ENCODE measurements around the gene GHRL. TPM values are rescaled to one million over a fixed set of nuclear protein-coding genes. Genes with fewer than 3 reads are reported as not detected.
"Not testable (repeated sequence)": the region's sequence is repeated elsewhere in the genome, so short reads cannot be mapped to it uniquely, and the experiment has no call there.

Gene GHRL
- total RNA-seq, 2 donors from 2014 or later = not detected

GRCh38 chr3:10303785-10304184 lies 11.0 kb upstream of the GHRL start:
- Histone ChIP-seq H3K9me3 (no peaks in the 10 kb centered on the region), H3K4me1 (no peaks in the 10 kb centered on the region), H3K27me3 (no peaks in the 10 kb centered on the region), H3K27ac (no peak overlapping the region), H3K4me3 (no peak overlapping the region), H3K36me3 (peaks cover 81% of the 10 kb centered on the region)
- TF ChIP-seq CTCF (IDR thresholded peaks at IDR 0.05) = no peak
- no peak for DNase-seq (ENCODE audit: low spot score)

DNA sequence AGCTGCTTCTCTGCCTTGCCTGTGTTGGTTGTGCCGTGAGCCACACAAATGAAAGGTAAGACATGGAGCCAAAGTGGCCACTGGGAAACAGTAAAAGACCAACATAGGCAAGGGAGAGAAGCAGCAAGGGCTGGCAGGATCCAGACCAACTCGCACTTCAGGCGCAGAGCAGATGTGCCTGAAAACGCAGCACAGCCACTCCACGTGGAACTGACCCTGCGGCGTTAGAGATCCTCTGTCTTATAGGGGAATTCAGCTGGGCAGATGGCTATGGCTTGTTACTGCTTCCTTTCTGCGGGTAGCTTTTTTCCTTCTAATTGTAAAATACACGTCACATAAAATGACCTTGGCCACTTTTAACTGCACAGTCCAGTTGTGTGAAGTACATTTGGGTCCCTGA lies 10.4 kb upstream of the GHRL start:
- Histone ChIP-seq H3K9me3 (no peaks in the 10 kb centered on the region), H3K4me3 (no peak overlapping the region), H3K27ac (no peak overlapping the region), H3K27me3 (no peaks in the 10 kb centered on the region), H3K4me1 (no peaks in the 10 kb centered on the region), H3K36me3 (peaks cover 81% of the 10 kb centered on the region)
- TF ChIP-seq CTCF (IDR thresholded peaks at IDR 0.05) = no peak
- no peak for DNase-seq (ENCODE audit: low spot score)

GRCh38 chr3:10300087-10300486 lies 7.3 kb upstream of the GHRL start:
- TF ChIP-seq CTCF (IDR thresholded peaks at IDR 0.05) = no peak
- no peak for DNase-seq (ENCODE audit: low spot score)
- peaks cover 72% of the 10 kb centered on the region for H3K36me3 ChIP-seq
- H3K4me3 ChIP-seq = no peak overlapping the region
- H3K9me3 ChIP-seq = no peaks in the 10 kb centered on the region
- no peaks in the 10 kb centered on the region for H3K27me3 ChIP-seq
- H3K4me1 ChIP-seq = no peaks in the 10 kb centered on the region
- H3K27ac ChIP-seq = no peak overlapping the region

- Histone ChIP-seq H3K27ac (no peak overlapping the region), H3K36me3 (peaks cover 68% of the 10 kb centered on the region)
Measured at GRCh38 chr3:10299679-10300078, 6.9 kb upstream of the GHRL start.

GRCh38 chr3:10299175-10299574 lies 6.4 kb upstream of the GHRL start:
- Histone ChIP-seq H3K9me3 (no peaks in the 10 kb centered on the region), H3K27ac (no peak overlapping the region), H3K4me3 (no peak overlapping the region), H3K27me3 (no peaks in the 10 kb centered on the region), H3K36me3 (peaks cover 63% of the 10 kb centered on the region), H3K4me1 (no peaks in the 10 kb centered on the region)
- DNase-seq (ENCODE audit: low spot score) = no peak
- TF ChIP-seq CTCF (IDR thresholded peaks at IDR 0.05) = no peak

More at GRCh38 chr3:10299679-10300078, 6.9 kb upstream of the GHRL start:
- DNase-seq (ENCODE audit: low spot score) = no peak
- Histone ChIP-seq H3K27me3 (no peaks in the 10 kb centered on the region), H3K9me3 (no peaks in the 10 kb centered on the region), H3K4me3 (no peak overlapping the region), H3K4me1 (no peaks in the 10 kb centered on the region)
- TF ChIP-seq CTCF (IDR thresholded peaks at IDR 0.05) = no peak

DNA sequence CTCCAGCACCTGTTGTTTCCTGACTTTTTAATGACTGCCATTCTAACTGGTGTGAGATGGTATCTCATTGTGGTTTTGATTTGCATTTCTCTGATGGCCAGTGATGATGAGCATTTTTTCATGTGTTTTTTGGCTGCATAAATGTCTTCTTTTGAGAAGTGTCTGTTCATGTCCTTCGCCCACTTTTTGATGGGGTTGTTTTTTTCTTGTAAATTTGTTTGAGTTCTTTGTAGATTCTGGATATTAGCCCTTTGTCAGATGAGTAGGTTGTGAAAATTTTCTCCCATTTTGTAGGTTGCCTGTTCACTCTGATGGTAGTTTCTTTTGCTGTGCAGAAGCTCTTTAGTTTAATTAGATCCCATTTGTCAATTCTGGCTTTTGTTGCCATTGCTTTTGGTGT lies 5.3 kb upstream of the GHRL start:
- not testable (repeated sequence) for H3K4me1 ChIP-seq; DNase-seq (ENCODE audit: low spot score); H3K4me3 ChIP-seq; H3K27ac ChIP-seq; H3K27me3 ChIP-seq; H3K9me3 ChIP-seq
- peaks cover 52% of the 10 kb centered on the region for H3K36me3 ChIP-seq

Measured in right atrium auricular region (tissue), 2 donors.